C4-2B (cell line): Measurements from ENCODE around the gene ATF2.

ENCODE experiments used
- H3K27ac ChIP-seq: fragments of 450-650 bp; 2 replicates; pipeline ENCODE4 v1.5.1; 2017
- CTCF ChIP-seq: fragments of 450-650 bp; conservative IDR thresholded peaks from 2 replicates; pipeline ENCODE4 v1.5.1; 2017; ENCODE audit warnings: mild to moderate bottlenecking
- ZFX ChIP-seq: fragments of 450-650 bp; IDR thresholded peaks from 2 replicates; pipeline ENCODE4 v1.6.1; 2017

ATF2 gene

DNA sequence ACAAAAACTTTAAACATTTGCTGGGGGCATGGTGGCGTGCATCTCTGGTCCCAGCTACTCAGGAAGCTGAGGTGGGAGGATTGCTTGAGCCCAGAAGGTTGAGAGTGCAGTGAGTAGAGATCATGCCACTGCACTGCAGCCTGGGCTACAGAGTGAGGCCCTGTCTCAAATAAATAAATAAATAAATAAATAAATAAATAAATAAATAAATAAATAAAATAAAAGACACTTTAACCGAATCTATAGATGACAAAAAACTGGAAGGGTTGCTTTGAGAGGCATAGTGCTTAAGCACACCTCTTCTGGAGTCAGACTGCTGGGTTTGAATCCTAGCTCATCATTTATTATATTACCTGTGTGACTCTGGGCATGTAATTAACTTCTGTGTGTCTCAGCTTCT lies 141.6 kb downstream of the ATF2 start:
- H3K27ac ChIP-seq: no peak overlapping the region
- TF ChIP-seq CTCF (no peak), ZFX (no peak)

- no peak for TF ChIP-seq ZFX
- no peak for TF ChIP-seq CTCF
- H3K27ac ChIP-seq: no peak overlapping the region
Measured at GRCh38 chr2:175025946-175026345, 142.1 kb downstream of the ATF2 start.

- no peak overlapping the region for H3K27ac ChIP-seq
- TF ChIP-seq ZFX (no peak), CTCF (no peak)
Measured at GRCh38 chr2:175025233-175025632, 142.8 kb downstream of the ATF2 start.

DNA sequence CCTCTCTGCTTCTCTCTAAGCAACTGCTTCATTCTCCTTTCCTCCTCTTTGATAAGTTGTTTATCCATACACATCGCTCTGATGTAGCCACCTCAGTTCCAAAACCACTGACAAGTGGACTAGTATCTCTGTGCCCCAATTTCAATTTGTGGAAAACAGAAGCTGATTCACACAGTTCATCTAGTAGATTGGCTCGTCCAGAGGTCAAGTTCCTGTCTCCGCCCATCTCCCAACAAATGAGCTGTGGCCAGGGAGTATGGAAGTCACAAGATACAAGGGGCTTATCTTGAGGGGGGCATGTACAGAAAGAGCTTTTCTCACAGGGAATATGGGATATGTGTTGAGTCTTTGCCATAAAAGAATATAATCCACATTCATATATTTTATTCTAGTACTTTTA lies 145.1 kb downstream of the ATF2 start:
- H3K27ac ChIP-seq: no peak overlapping the region
- no peak for TF ChIP-seq CTCF
- no peak for TF ChIP-seq ZFX
